Spleen (tissue), 7 donors: ENCODE results near the gene ADNP2.

ENCODE experiments used
- CTCF ChIP-seq, 11 experiments: fragments of 200-600 bp in 7 of 11; fragments of 450-650 bp in 4 of 11; sonication (generic) in 4 of 11; IDR thresholded peaks in 8 of 11; conservative IDR thresholded peaks in 3 of 11; 1 replicate in 7 of 11; 2 replicates in 4 of 11; pipeline versions ENCODE4 v1.4.0 to v1.8.0; 2016 to 2021; ENCODE audit warnings: antibody characterized with exemption in 11 of 11, inconsistent platforms in 4 of 11, mild to moderate bottlenecking in 1 of 11
- POLR2A ChIP-seq, 3 donors: fragments of 450-650 bp; IDR thresholded peaks; one replicate each; pipeline ENCODE4 v1.5.1; 2017; ENCODE audit warnings: antibody characterized with exemption in 3 of 3, mild to moderate bottlenecking in 1 of 3
- POLR2AphosphoS5 ChIP-seq, 3 donors: sonication (generic); formaldehyde crosslinking; IDR thresholded peaks; one replicate each; pipeline ENCODE4 v1.5.1; 2017; ENCODE audit warnings: antibody characterized with exemption in 3 of 3
- donor health status: DM: no; HTN: no; CAD: no; lungs with moderate emphysema.
- donor health status: DM: no; HTN: no; CAD: no.
- donor health status: DM: no; HTN: no; CAD: no.

GRCh38 chr18:80166240-80166639 lies 57.2 kb downstream of the ADNP2 start:
- TF ChIP-seq POLR2AphosphoS5 (IDR thresholded peaks at IDR 0.05), result no peak
- no peak for TF ChIP-seq POLR2A (IDR thresholded peaks at IDR 0.05)
- TF ChIP-seq CTCF (IDR thresholded peaks at IDR 0.05 in 8 of 11, conservative IDR thresholded peaks at IDR 0.05 in 3 of 11), result no peak
